A549 treated with CORT108297 at 1 μM for 4 hours (cell line): ENCODE measurements around the gene LELP1. TPM values are rescaled to one million over a fixed set of nuclear protein-coding genes. Genes with fewer than 3 reads are reported as not detected.

Experiments
- total RNA-seq: library from RNA; stranded (reverse); fragments of 200-300 nt; extraction: Qiagen RNA extraction; gene quantifications from 5 replicates; pipeline ENCODE4 v1.2.3, GENCODE V29; 2022

LELP1 gene
- total RNA-seq: not detected in 5 replicates

GRCh38 chr1:153203130-153203529 is at the start of gene LELP1:
LELP1 (plus strand) TSS chr1:153203430; CDS start chr1:153204708, 1,278 bp downstream.

DNA sequence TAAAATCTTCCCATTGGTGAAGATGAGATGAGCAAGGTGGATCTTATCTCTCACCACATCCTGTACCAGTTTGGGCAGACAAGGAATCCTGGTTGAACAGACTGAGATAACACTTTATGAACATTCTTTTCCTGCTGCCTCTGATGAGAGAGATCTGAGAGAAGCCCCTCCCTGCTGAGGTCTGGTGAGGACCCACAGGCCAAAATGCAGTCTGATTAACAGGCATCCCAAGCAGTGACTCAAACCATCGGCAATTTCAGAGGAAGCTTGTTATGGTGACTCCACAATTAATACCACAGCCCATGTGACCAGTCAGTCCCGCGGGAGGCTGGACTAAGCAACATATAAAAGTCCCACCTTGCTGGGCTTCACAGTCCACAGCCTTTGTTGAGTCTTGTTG is 14.0 kb downstream of the LELP1 start, which contains the start of gene PRR9:
PRR9 (plus strand) TSS at position 373 of the 400 bp plus-strand sequence. CDS start 561 bp downstream, outside the sequence.

Other genes starting within 250 kb of the LELP1 start
- not detected in 5 replicates for gene SPRR4, start 232.8 kb upstream of the LELP1 start, total RNA-seq
- gene SPRR1A, start 219.3 kb upstream of the LELP1 start, total RNA-seq: not detected in 5 replicates
- gene SPRR3, start 201.7 kb upstream of the LELP1 start, total RNA-seq: not detected in 5 replicates
- gene SPRR1B, start 172.2 kb upstream of the LELP1 start, total RNA-seq: not detected in 5 replicates
- 0.21 TPM in 1 of 5 replicates, not detected in the others for gene SPRR2D, start 162.3 kb upstream of the LELP1 start, total RNA-seq
- gene SPRR2A, start 145.9 kb upstream of the LELP1 start, total RNA-seq: not detected in 5 replicates
- not detected in 5 replicates for gene SPRR2B, start 131.8 kb upstream of the LELP1 start, total RNA-seq
- not detected in 5 replicates for gene SPRR2E, start 108.9 kb upstream of the LELP1 start, total RNA-seq
- not detected in 5 replicates for gene SPRR2F, start 89.9 kb upstream of the LELP1 start, total RNA-seq
- not detected in 5 replicates for gene SPRR2G, start 52.5 kb upstream of the LELP1 start, total RNA-seq
- not detected in 5 replicates for gene PRR9, start 14.2 kb downstream of the LELP1 start, total RNA-seq
- gene LORICRIN, start 56.3 kb downstream of the LELP1 start, total RNA-seq: not detected in 5 replicates
- not detected in 5 replicates for gene PGLYRP3, start 109.5 kb downstream of the LELP1 start, total RNA-seq
- gene PGLYRP4, start 145.4 kb downstream of the LELP1 start, total RNA-seq: not detected in 5 replicates
- 0.36 to 1.1 TPM (median 0.50 TPM) in 5 replicates for gene S100A9, start 154.4 kb downstream of the LELP1 start, total RNA-seq
- gene S100A12, start 172.2 kb downstream of the LELP1 start, total RNA-seq: not detected in 5 replicates
- gene S100A8, start 187.6 kb downstream of the LELP1 start, total RNA-seq: not detected in 5 replicates
- gene S100A7A, start 213.1 kb downstream of the LELP1 start, total RNA-seq: not detected in 5 replicates